GM12873 (cell line): ENCODE measurements around the gene MIOS.

Experiments used
- TF ChIP-seq, protein P1 (sequence below): IDR thresholded peaks from 2 replicates; pipeline ENCODE4 v1.5.1; 2012; ENCODE audit warnings: low read depth, mild to moderate bottlenecking, moderate library complexity, low read length, control low read depth; ENCODE audit not compliant: insufficient read depth; ENCODE audit errors: missing control alignments

MIOS gene

GRCh38 chr7:7566651-7567611, at the start of gene MIOS:
Gene MIOS (plus strand): TSS chr7:7566884. CDS start chr7:7572476, 5,592 bp downstream.
- TF ChIP-seq, protein P1, sequence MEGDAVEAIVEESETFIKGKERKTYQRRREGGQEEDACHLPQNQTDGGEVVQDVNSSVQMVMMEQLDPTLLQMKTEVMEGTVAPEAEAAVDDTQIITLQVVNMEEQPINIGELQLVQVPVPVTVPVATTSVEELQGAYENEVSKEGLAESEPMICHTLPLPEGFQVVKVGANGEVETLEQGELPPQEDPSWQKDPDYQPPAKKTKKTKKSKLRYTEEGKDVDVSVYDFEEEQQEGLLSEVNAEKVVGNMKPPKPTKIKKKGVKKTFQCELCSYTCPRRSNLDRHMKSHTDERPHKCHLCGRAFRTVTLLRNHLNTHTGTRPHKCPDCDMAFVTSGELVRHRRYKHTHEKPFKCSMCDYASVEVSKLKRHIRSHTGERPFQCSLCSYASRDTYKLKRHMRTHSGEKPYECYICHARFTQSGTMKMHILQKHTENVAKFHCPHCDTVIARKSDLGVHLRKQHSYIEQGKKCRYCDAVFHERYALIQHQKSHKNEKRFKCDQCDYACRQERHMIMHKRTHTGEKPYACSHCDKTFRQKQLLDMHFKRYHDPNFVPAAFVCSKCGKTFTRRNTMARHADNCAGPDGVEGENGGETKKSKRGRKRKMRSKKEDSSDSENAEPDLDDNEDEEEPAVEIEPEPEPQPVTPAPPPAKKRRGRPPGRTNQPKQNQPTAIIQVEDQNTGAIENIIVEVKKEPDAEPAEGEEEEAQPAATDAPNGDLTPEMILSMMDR, result no peak

GRCh38 chr7:7517754-7518153, 48.9 kb upstream of the MIOS start:
- TF ChIP-seq, protein P1, result no peak

GRCh38 chr7:7519056-7519455, 47.6 kb upstream of the MIOS start:
- TF ChIP-seq, protein P1, result no peak

DNA sequence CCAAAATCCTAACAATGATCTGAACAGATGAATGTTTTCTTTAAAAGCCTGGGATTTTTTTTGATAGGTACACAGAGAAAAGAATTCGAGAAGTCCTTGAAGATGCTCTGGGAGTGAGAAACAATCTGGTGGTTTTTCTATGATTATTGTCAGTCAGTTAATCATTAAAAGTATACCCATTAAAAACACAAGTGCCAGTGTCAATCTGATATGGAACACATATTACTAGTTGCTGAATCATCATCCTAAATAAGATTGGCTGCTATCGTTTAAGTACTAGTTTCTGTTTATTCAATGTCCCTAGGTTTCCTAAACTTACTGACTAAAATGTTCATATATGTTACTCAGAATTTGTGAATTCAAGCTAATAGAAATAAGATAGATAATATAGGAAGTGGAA, 47.2 kb upstream of the MIOS start:
- TF ChIP-seq, protein P1, result no peak

DNA sequence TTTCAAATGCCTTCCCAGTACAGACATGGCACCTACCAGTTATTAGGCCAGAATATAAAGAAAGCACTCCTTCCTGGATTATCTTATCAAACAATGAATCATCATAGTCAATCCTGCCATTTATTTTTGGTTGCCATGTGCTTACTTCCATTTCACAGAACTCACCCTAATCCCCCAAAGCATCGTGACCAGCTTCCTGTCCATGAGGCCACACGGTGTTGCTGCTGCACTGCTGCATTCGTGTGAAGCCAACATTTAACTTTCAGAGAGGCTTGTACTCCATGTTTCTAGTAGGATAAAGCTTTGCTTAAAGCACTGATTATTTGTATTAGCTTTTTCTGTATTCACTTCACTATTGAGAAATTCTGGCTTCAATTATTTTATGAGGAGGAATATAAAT, 45.4 kb upstream of the MIOS start:
- TF ChIP-seq, protein P1, result peak; percentile 2

- TF ChIP-seq, protein P1, result no peak
These were observed 44.3 kb upstream of the MIOS start for GRCh38 chr7:7522421-7522820.

DNA sequence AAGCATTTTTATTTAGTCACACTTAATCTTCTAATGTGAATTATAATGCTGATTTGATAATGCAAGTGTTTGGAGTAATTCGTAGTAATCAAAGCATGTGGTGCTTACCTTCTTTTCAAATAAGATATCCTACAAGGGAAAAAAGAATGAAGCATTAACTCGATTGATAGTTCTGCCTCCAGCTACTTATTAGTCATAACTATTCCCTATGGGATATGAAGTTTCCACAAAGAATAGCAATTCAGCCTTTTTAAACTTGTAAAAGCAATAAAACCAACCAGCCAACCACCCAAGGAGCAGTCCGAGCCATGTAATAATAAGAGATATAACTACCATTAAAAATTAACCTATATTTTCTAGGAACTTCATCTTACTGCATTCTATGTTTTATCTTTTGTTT, 42.6 kb upstream of the MIOS start:
- TF ChIP-seq, protein P1, result no peak
